Testis (tissue), 3 donors: ENCODE data around the gene DZIP1L. TPM values are rescaled to one million over a fixed set of nuclear protein-coding genes. Genes with fewer than 3 reads are reported as not detected.

Experiments used
- DNase-seq: peaks from one replicate; pipeline ENCODE4 v3.0.0-alpha.2; 2019
- H3K27ac ChIP-seq, 2 donors: fragments of 200-600 bp; sonication (generic); one replicate each; pipeline ENCODE4 v1.5.1; 2019
- H3K27me3 ChIP-seq: fragments of 200-600 bp; sonication (generic); one replicate; pipeline ENCODE4 v1.5.1; 2019
- H3K36me3 ChIP-seq: fragments of 200-600 bp; sonication (generic); one replicate; pipeline ENCODE4 v1.5.1; 2017; ENCODE audit warnings: low read depth; ENCODE audit errors: missing control alignments
- H3K4me1 ChIP-seq: fragments of 200-600 bp; sonication (generic); one replicate; pipeline ENCODE4 v1.5.1; 2019
- H3K4me3 ChIP-seq, 2 donors: fragments of 200-600 bp; sonication (generic); one replicate each; pipeline ENCODE4 v1.5.1; 2017 to 2019
- H3K9me3 ChIP-seq: fragments of 200-600 bp; sonication (generic); one replicate; pipeline ENCODE4 v1.5.1; 2017
- CTCF ChIP-seq, 3 experiments: fragments of 450-650 bp in 2 of 3; fragments of 200-600 bp in 1 of 3; sonication (generic) in 1 of 3; IDR thresholded peaks; one replicate each; pipeline ENCODE4 v1.5.1; 2016 to 2019; ENCODE audit warnings: antibody characterized with exemption in 3 of 3, mild to moderate bottlenecking in 2 of 3, moderate library complexity in 1 of 3
- POLR2A ChIP-seq: fragments of 450-650 bp; IDR thresholded peaks from one replicate; pipeline ENCODE4 v1.6.1; 2017; ENCODE audit warnings: antibody characterized with exemption, mild to moderate bottlenecking, moderate library complexity
- WGBS, 2 donors: methylation state at CpG; one replicate each; pipeline ENCODE4 v1.1.5; 2018; 5-methylcytosine and 5-hydroxymethylcytosine counted together
- intact Hi-C: fragments of 100-400 bp; cut with DNase I; formaldehyde crosslinking; loops from one replicate; pipeline ENCODE4 v1.15.1; 2023; ENCODE audit warnings: low total_unique reads
- polyA plus RNA-seq: library from polyadenylated mRNA; stranded (reverse); fragments of 350-450 nt; fragmentation: Illumina TruSeq; extraction: RNeasy Lipid Tissue Mini Kit (QIAGEN cat#74804); gene quantifications from one replicate; pipeline ENCODE4 v1.2.3, GENCODE V29; 2014; ENCODE audit warnings: low read depth, low replicate concordance; ENCODE audit not compliant: insufficient read depth
- total RNA-seq, 2 donors: library from RNA; depleted of rRNA; stranded (reverse); fragments of >200 nt; gene quantifications; one replicate each; pipeline ENCODE4 v1.2.3, GENCODE V29; 2016

Gene DZIP1L
- total and polyA plus RNA-seq, 3 donors from 2014 or later = 6.6 to 24.6 (median 22.1) TPM

- WGBS, 2 donors = 92 to 95% methylated on average over 4 of the region's 4 CpGs
- no peaks in the 10 kb centered on the region for H3K9me3 ChIP-seq
- no peak for DNase-seq
- no peak overlapping the region for H3K4me3 ChIP-seq
- no peaks in the 10 kb centered on the region for H3K4me1 ChIP-seq
- intact Hi-C loops = no loop called here
- H3K27me3 ChIP-seq = no peaks in the 10 kb centered on the region
- H3K27ac ChIP-seq = no peak overlapping the region
- no peaks in the 10 kb centered on the region for H3K36me3 ChIP-seq
- TF ChIP-seq POLR2A (no peak), CTCF (IDR thresholded peaks at IDR 0.05) (no peak)
Measured at GRCh38 chr3:138038725-138039462, 76.5 kb downstream of the DZIP1L start.

GRCh38 chr3:138036572-138036971, 78.8 kb downstream of the DZIP1L start:
- intact Hi-C loops = no loop called here
- no peak overlapping the region for H3K4me3 ChIP-seq
- no peaks in the 10 kb centered on the region for H3K4me1 ChIP-seq
- H3K27ac ChIP-seq = no peak overlapping the region
- TF ChIP-seq CTCF (IDR thresholded peaks at IDR 0.05) (no peak), POLR2A (no peak)
- H3K27me3 ChIP-seq = no peaks in the 10 kb centered on the region
- DNase-seq = no peak
- 55 to 60% methylated on average over 3 of the region's 3 CpGs for WGBS, 2 donors
- no peaks in the 10 kb centered on the region for H3K9me3 ChIP-seq
- no peaks in the 10 kb centered on the region for H3K36me3 ChIP-seq

GRCh38 chr3:138034918-138035317, 80.5 kb downstream of the DZIP1L start:
- WGBS, 2 donors = 78 to 81% methylated on average over 1 of the region's 1 CpG
- no peak for DNase-seq

GRCh38 chr3:138033202-138033691, 82.2 kb downstream of the DZIP1L start:
- H3K4me3 ChIP-seq = no peak overlapping the region
- 95 to 98% methylated on average over 2 of the region's 2 CpGs for WGBS, 2 donors
- intact Hi-C loops = no loop called here
- no peaks in the 10 kb centered on the region for H3K27me3 ChIP-seq
- H3K9me3 ChIP-seq = no peaks in the 10 kb centered on the region
- H3K36me3 ChIP-seq = no peaks in the 10 kb centered on the region
- no peak for DNase-seq
- no peak overlapping the region for H3K27ac ChIP-seq
- TF ChIP-seq CTCF (IDR thresholded peaks at IDR 0.05) = no peak
- TF ChIP-seq POLR2A = no peak
- H3K4me1 ChIP-seq = no peaks in the 10 kb centered on the region

More at GRCh38 chr3:138034918-138035317, 80.5 kb downstream of the DZIP1L start:
- no peak overlapping the region for H3K4me3 ChIP-seq
- no peaks in the 10 kb centered on the region for H3K4me1 ChIP-seq
- H3K27ac ChIP-seq = no peak overlapping the region
- no peaks in the 10 kb centered on the region for H3K27me3 ChIP-seq
- TF ChIP-seq POLR2A = no peak
- no peak for TF ChIP-seq CTCF (IDR thresholded peaks at IDR 0.05)
- no peaks in the 10 kb centered on the region for H3K36me3 ChIP-seq
- intact Hi-C loops = no loop called here
- H3K9me3 ChIP-seq = no peaks in the 10 kb centered on the region

GRCh38 chr3:138032567-138032966, 82.8 kb downstream of the DZIP1L start:
- intact Hi-C loops = no loop called here
- no peak overlapping the region for H3K27ac ChIP-seq
- no peak for DNase-seq
- H3K9me3 ChIP-seq = no peaks in the 10 kb centered on the region
- no peak overlapping the region for H3K4me3 ChIP-seq
- no peaks in the 10 kb centered on the region for H3K27me3 ChIP-seq
- no peak for TF ChIP-seq POLR2A
- TF ChIP-seq CTCF (IDR thresholded peaks at IDR 0.05) = no peak
- H3K36me3 ChIP-seq = no peaks in the 10 kb centered on the region
- WGBS, 2 donors = 94% methylated on average over 3 of the region's 3 CpGs
- H3K4me1 ChIP-seq = no peaks in the 10 kb centered on the region
